ENCODE measurements around the gene TRPC4AP. TPM values are rescaled to one million over a fixed set of nuclear protein-coding genes. Genes with fewer than 3 reads are reported as not detected.

The TRPC4AP gene
- total and polyA plus RNA-seq, 4 donors = 35.8 to 82.2 (median 67.6) TPM

GRCh38 chr20:35111141-35111888 lies 18.7 kb upstream of the TRPC4AP start:
- H3K9me3 ChIP-seq (ENCODE audit: control insufficient read depth, insufficient read depth, low read length) = no peaks in the 10 kb centered on the region
- no peaks in the 10 kb centered on the region for H3K4me1 ChIP-seq (ENCODE audit: control insufficient read depth, insufficient read depth, low read length)
- WGBS (ENCODE audit: insufficient coverage) = 100% methylated on average over 2 of the region's 4 CpGs
- peaks cover 16% of the 10 kb centered on the region for H3K36me3 ChIP-seq (ENCODE audit: control insufficient read depth, insufficient read depth, low read length)
- no peak overlapping the region for H3K4me3 ChIP-seq (ENCODE audit: low read depth, low read length)
- no peaks in the 10 kb centered on the region for H3K27me3 ChIP-seq (ENCODE audit: control insufficient read depth, insufficient read depth, low read length)
- no peak for DNase-seq (ENCODE audit: low read depth in 4 of 6, low spot score in 6 of 6)
- H3K27ac ChIP-seq (ENCODE audit: low read depth, low read length) = no peak overlapping the region

GRCh38 chr20:35108921-35109320 lies 16.3 kb upstream of the TRPC4AP start:
- no peaks in the 10 kb centered on the region for H3K9me3 ChIP-seq (ENCODE audit: control insufficient read depth, insufficient read depth, low read length)
- no peaks in the 10 kb centered on the region for H3K4me1 ChIP-seq (ENCODE audit: control insufficient read depth, insufficient read depth, low read length)
- H3K27me3 ChIP-seq (ENCODE audit: control insufficient read depth, insufficient read depth, low read length) = no peaks in the 10 kb centered on the region
- no peak for DNase-seq (ENCODE audit: low read depth in 4 of 6, low spot score in 6 of 6)
- whole genome bisulfite sequencing (ENCODE audit: insufficient coverage) = no CpG with 5 or more reads among the region's 4 CpGs
- H3K36me3 ChIP-seq (ENCODE audit: control insufficient read depth, insufficient read depth, low read length) = no peaks in the 10 kb centered on the region
- no peak overlapping the region for H3K4me3 ChIP-seq (ENCODE audit: low read depth, low read length)
- H3K27ac ChIP-seq (ENCODE audit: low read depth, low read length) = no peak overlapping the region

- H3K4me3 ChIP-seq (ENCODE audit: low read depth, low read length) = no peak overlapping the region
- WGBS (ENCODE audit: insufficient coverage) = no CpG with 5 or more reads among the region's 1 CpG
- no peak for DNase-seq (ENCODE audit: low read depth in 4 of 6, low spot score in 6 of 6)
- no peak overlapping the region for H3K27ac ChIP-seq (ENCODE audit: low read depth, low read length)
- no peaks in the 10 kb centered on the region for H3K36me3 ChIP-seq (ENCODE audit: control insufficient read depth, insufficient read depth, low read length)
- H3K27me3 ChIP-seq (ENCODE audit: control insufficient read depth, insufficient read depth, low read length) = no peaks in the 10 kb centered on the region
- no peaks in the 10 kb centered on the region for H3K4me1 ChIP-seq (ENCODE audit: control insufficient read depth, insufficient read depth, low read length)
- H3K9me3 ChIP-seq (ENCODE audit: control insufficient read depth, insufficient read depth, low read length) = no peaks in the 10 kb centered on the region
Measured at GRCh38 chr20:35106827-35107380, 14.3 kb upstream of the TRPC4AP start.

- Histone ChIP-seq H3K4me3 (ENCODE audit: low read depth, low read length) (no peak overlapping the region), H3K36me3 (ENCODE audit: control insufficient read depth, insufficient read depth, low read length) (no peaks in the 10 kb centered on the region), H3K27ac (ENCODE audit: low read depth, low read length) (no peak overlapping the region), H3K27me3 (ENCODE audit: control insufficient read depth, insufficient read depth, low read length) (no peaks in the 10 kb centered on the region), H3K9me3 (ENCODE audit: control insufficient read depth, insufficient read depth, low read length) (no peaks in the 10 kb centered on the region), H3K4me1 (ENCODE audit: control insufficient read depth, insufficient read depth, low read length) (no peaks in the 10 kb centered on the region)
- no peak for DNase-seq (ENCODE audit: low read depth in 4 of 6, low spot score in 6 of 6)
- WGBS (ENCODE audit: insufficient coverage) = no CpG with 5 or more reads among the region's 3 CpGs
Measured at GRCh38 chr20:35104685-35105295, 12.2 kb upstream of the TRPC4AP start.

- Histone ChIP-seq H3K36me3 (ENCODE audit: control insufficient read depth, insufficient read depth, low read length) (no peaks in the 10 kb centered on the region), H3K4me3 (ENCODE audit: low read depth, low read length) (no peak overlapping the region), H3K27ac (ENCODE audit: low read depth, low read length) (no peak overlapping the region), H3K9me3 (ENCODE audit: control insufficient read depth, insufficient read depth, low read length) (no peaks in the 10 kb centered on the region), H3K4me1 (ENCODE audit: control insufficient read depth, insufficient read depth, low read length) (no peaks in the 10 kb centered on the region), H3K27me3 (ENCODE audit: control insufficient read depth, insufficient read depth, low read length) (no peaks in the 10 kb centered on the region)
- WGBS (ENCODE audit: insufficient coverage) = no CpG with 5 or more reads among the region's 8 CpGs
- DNase-seq (ENCODE audit: low read depth in 4 of 6, low spot score in 6 of 6) = no peak
Measured at GRCh38 chr20:35101620-35102019, 9.0 kb upstream of the TRPC4AP start.

GRCh38 chr20:35093267-35093884 lies 769 bp upstream of the TRPC4AP start:
- 57% methylated on average over 5 of the region's 8 CpGs for WGBS (ENCODE audit: insufficient coverage)
- peaks cover 3% of the 10 kb centered on the region for H3K36me3 ChIP-seq (ENCODE audit: control insufficient read depth, insufficient read depth, low read length)
- H3K4me1 ChIP-seq (ENCODE audit: control insufficient read depth, insufficient read depth, low read length) = peaks cover 12% of the 10 kb centered on the region
- H3K27me3 ChIP-seq (ENCODE audit: control insufficient read depth, insufficient read depth, low read length) = no peaks in the 10 kb centered on the region
- DNase-seq (ENCODE audit: low read depth in 4 of 6, low spot score in 6 of 6) = no peak
- H3K27ac ChIP-seq (ENCODE audit: low read depth, low read length) = no peak overlapping the region
- H3K4me3 ChIP-seq (ENCODE audit: low read depth, low read length) = peak overlapping the region; percentile 86
- H3K9me3 ChIP-seq (ENCODE audit: control insufficient read depth, insufficient read depth, low read length) = no peaks in the 10 kb centered on the region

GRCh38 chr20:35091816-35092523 lies 637 bp downstream of the TRPC4AP start:
- no peaks in the 10 kb centered on the region for H3K9me3 ChIP-seq (ENCODE audit: control insufficient read depth, insufficient read depth, low read length)
- H3K4me3 ChIP-seq (ENCODE audit: low read depth, low read length) = peak overlapping the region; percentile 86
- peaks cover 12% of the 10 kb centered on the region for H3K4me1 ChIP-seq (ENCODE audit: control insufficient read depth, insufficient read depth, low read length)
- peaks cover 3% of the 10 kb centered on the region for H3K36me3 ChIP-seq (ENCODE audit: control insufficient read depth, insufficient read depth, low read length)
- peak overlapping the region; percentile 91 for H3K27ac ChIP-seq (ENCODE audit: low read depth, low read length)
- peak; percentile 5 to 56 (median 34) for DNase-seq (ENCODE audit: low read depth in 4 of 6, low spot score in 6 of 6)
- WGBS (ENCODE audit: insufficient coverage) = under 1% methylated on average over 21 of the region's 28 CpGs
- no peaks in the 10 kb centered on the region for H3K27me3 ChIP-seq (ENCODE audit: control insufficient read depth, insufficient read depth, low read length)

GRCh38 chr20:35088231-35089145 lies 4.1 kb downstream of the TRPC4AP start:
- Histone ChIP-seq H3K9me3 (ENCODE audit: control insufficient read depth, insufficient read depth, low read length) (no peaks in the 10 kb centered on the region), H3K27me3 (ENCODE audit: control insufficient read depth, insufficient read depth, low read length) (no peaks in the 10 kb centered on the region), H3K36me3 (ENCODE audit: control insufficient read depth, insufficient read depth, low read length) (peaks cover 6% of the 10 kb centered on the region), H3K27ac (ENCODE audit: low read depth, low read length) (no peak overlapping the region), H3K4me1 (ENCODE audit: control insufficient read depth, insufficient read depth, low read length) (peaks cover 12% of the 10 kb centered on the region), H3K4me3 (ENCODE audit: low read depth, low read length) (no peak overlapping the region)
- DNase-seq (ENCODE audit: low read depth in 4 of 6, low spot score in 6 of 6) = no peak
- WGBS (ENCODE audit: insufficient coverage) = no CpG with 5 or more reads among the region's 2 CpGs

Measured in spinal cord (tissue), 10 donors.